Suppressor macrophage treated with lipopolysaccharide for 1 hour (primary cell): ENCODE results near the gene SLC25A17.
"Not testable (repeated sequence)": the region's sequence is repeated elsewhere in the genome, so short reads cannot be mapped to it uniquely, and the experiment has no call there.

Experiments used
- DNase-seq, 3 donors: peaks; one replicate each; pipeline ENCODE4 v3.0.0-alpha.2; 2020 to 2022

The SLC25A17 gene

GRCh38 chr22:40818747-40819598 lies at the start of gene SLC25A17:
Gene SLC25A17 (minus strand): TSS chr22:40819346. CDS start chr22:40819248, 98 bp downstream.
- DNase-seq: peak; percentile 85 to 95 (median 92)

GRCh38 chr22:40868379-40868778 lies 49.2 kb upstream of the SLC25A17 start:
- not testable (repeated sequence) for DNase-seq

GRCh38 chr22:40867109-40867508 lies 48.0 kb upstream of the SLC25A17 start:
- DNase-seq: no peak

- peak in 2 of 3 donors; percentile 8 to 10 for DNase-seq
Observed at GRCh38 chr22:40862537-40862936, 43.4 kb upstream of the SLC25A17 start.

- no peak for DNase-seq
Observed at GRCh38 chr22:40862013-40862412, 42.9 kb upstream of the SLC25A17 start, which contains the start of gene DNAJB7. Gene DNAJB7 (minus strand): TSS chr22:40862113. CDS start chr22:40861994, 119 bp downstream.

- peak; percentile 3 to 20 (median 4) for DNase-seq
Observed at GRCh38 chr22:40857309-40857855, 38.2 kb upstream of the SLC25A17 start.

GRCh38 chr22:40856513-40857308 lies 37.6 kb upstream of the SLC25A17 start, which contains the start of the genes ST13 and XPNPEP3:
Gene ST13 (minus strand): TSS chr22:40856639. CDS start chr22:40856540, 99 bp downstream.
Gene XPNPEP3 (plus strand): TSS chr22:40857148. CDS start chr22:40857182, 34 bp downstream.
- DNase-seq: peak; percentile 97 to 99 (median 98)

GRCh38 chr22:40855979-40856512 lies 36.9 kb upstream of the SLC25A17 start:
- DNase-seq: peak; percentile 38 to 49 (median 45)

GRCh38 chr22:40855071-40855978 lies 36.2 kb upstream of the SLC25A17 start:
- DNase-seq: peak; percentile 78 to 90 (median 88)

GRCh38 chr22:40853961-40854360 lies 34.8 kb upstream of the SLC25A17 start:
- no peak for DNase-seq

GRCh38 chr22:40853333-40853732 lies 34.2 kb upstream of the SLC25A17 start:
- no peak for DNase-seq

GRCh38 chr22:40845816-40846215 lies 26.7 kb upstream of the SLC25A17 start:
- DNase-seq: not testable (repeated sequence)

- DNase-seq: no peak
Observed at GRCh38 chr22:40844951-40845350, 25.8 kb upstream of the SLC25A17 start.

GRCh38 chr22:40838486-40838885 lies 19.3 kb upstream of the SLC25A17 start:
- no peak for DNase-seq

GRCh38 chr22:40834619-40835018 lies 15.5 kb upstream of the SLC25A17 start:
- DNase-seq: no peak

- no peak for DNase-seq
Observed at GRCh38 chr22:40829131-40829530, 10.0 kb upstream of the SLC25A17 start.

- DNase-seq: no peak
Observed at GRCh38 chr22:40826984-40827741, 8.0 kb upstream of the SLC25A17 start.

GRCh38 chr22:40826292-40826691 lies 7.1 kb upstream of the SLC25A17 start:
- not testable (repeated sequence) for DNase-seq

GRCh38 chr22:40823426-40823825 lies 4.3 kb upstream of the SLC25A17 start:
- DNase-seq: no peak

GRCh38 chr22:40819599-40820140 lies 524 bp upstream of the SLC25A17 start:
- peak; percentile 14 to 42 (median 24) for DNase-seq
